ENCODE data around the gene TNS3.
A peak's percentile ranks its signal among the peaks of the same experiment; 100 is the strongest.
"Not testable (repeated sequence)": the region's sequence is repeated elsewhere in the genome, so short reads cannot be mapped to it uniquely, and the experiment has no call there.

Gene TNS3

DNA sequence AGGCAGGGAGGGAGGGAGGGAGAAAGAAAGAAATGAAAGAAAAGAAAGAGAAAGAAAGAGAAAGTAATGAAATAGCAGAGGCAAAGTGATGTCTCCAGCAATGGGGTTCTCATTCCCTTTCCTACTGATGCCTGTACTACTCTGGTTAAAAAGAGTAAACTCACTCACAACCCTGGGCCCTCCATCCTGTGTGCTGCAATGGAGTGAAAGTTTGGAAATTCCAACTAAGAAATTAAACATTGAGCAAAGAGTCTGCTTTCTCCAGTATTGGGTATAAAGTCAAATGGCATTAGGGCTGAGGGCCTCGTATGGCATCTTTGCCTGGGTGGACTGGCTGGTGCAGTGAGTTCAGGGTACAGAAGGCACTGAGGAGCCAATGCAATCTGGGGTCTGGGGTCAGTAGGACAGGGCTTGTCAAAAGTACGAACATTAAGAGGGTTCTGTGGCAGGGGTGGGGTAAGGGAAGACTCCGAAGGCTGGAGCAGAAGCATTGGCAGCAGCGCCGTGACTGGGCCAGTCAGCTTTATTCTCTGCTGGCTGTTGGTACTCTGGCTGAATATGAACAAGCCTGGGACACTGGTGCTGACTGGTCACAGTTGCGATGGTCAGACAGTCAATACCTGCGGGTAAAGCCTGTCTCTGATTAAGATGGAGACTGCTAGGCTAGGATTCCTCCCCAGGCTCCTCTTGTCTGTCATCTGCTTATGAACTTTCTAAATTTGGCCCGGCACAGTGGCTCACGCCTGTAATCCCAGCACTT lies 24.1 kb upstream of the TNS3 start:
- TF ChIP-seq, protein P1, sequence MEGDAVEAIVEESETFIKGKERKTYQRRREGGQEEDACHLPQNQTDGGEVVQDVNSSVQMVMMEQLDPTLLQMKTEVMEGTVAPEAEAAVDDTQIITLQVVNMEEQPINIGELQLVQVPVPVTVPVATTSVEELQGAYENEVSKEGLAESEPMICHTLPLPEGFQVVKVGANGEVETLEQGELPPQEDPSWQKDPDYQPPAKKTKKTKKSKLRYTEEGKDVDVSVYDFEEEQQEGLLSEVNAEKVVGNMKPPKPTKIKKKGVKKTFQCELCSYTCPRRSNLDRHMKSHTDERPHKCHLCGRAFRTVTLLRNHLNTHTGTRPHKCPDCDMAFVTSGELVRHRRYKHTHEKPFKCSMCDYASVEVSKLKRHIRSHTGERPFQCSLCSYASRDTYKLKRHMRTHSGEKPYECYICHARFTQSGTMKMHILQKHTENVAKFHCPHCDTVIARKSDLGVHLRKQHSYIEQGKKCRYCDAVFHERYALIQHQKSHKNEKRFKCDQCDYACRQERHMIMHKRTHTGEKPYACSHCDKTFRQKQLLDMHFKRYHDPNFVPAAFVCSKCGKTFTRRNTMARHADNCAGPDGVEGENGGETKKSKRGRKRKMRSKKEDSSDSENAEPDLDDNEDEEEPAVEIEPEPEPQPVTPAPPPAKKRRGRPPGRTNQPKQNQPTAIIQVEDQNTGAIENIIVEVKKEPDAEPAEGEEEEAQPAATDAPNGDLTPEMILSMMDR (IDR thresholded peaks at IDR 0.05; ENCODE audit: low read depth, low read length) = no peak
- TF ChIP-seq MAX (IDR thresholded peaks at IDR 0.05; ENCODE audit: low read depth, low read length) = no peak
- TF ChIP-seq POLR2A (IDR thresholded peaks at IDR 0.05; ENCODE audit: extremely low read depth, insufficient read length) = no peak
- TF ChIP-seq MYC (IDR thresholded peaks at IDR 0.05; ENCODE audit: low read depth, low read length) = no peak
- no peak for DNase-seq (ENCODE audit: low read depth)
- H3K4me3 ChIP-seq (ENCODE audit: low read depth, low read length) = no peak overlapping the region

DNA sequence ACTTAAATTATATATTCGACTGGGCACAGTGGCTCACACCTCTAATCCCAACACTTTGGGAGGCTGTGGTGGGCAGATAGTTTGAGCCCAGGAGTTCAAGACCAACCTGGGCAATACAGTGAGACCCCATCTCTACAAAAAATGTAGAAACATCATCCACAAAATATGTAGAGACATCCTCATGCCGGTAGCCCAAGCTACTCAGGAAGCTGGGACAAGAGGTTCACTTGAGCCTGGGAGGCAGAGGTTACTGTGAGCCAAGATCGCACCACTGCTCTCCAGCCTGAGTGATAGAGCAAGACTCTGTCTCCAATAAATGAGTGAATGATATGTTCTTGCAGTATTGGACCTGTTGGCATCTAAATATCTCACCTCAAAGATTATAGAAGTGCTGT lies 22.6 kb upstream of the TNS3 start:
- H3K4me3 ChIP-seq (ENCODE audit: low read depth, low read length) = no peak overlapping the region
- TF ChIP-seq MAX (IDR thresholded peaks at IDR 0.05; ENCODE audit: low read depth, low read length) (no peak), MYC (IDR thresholded peaks at IDR 0.05; ENCODE audit: low read depth, low read length) (no peak), POLR2A (IDR thresholded peaks at IDR 0.05; ENCODE audit: extremely low read depth, insufficient read length) (no peak)
- TF ChIP-seq, protein P1 (IDR thresholded peaks at IDR 0.05; ENCODE audit: low read depth, low read length) = no peak
- no peak for DNase-seq (ENCODE audit: low read depth)

DNA sequence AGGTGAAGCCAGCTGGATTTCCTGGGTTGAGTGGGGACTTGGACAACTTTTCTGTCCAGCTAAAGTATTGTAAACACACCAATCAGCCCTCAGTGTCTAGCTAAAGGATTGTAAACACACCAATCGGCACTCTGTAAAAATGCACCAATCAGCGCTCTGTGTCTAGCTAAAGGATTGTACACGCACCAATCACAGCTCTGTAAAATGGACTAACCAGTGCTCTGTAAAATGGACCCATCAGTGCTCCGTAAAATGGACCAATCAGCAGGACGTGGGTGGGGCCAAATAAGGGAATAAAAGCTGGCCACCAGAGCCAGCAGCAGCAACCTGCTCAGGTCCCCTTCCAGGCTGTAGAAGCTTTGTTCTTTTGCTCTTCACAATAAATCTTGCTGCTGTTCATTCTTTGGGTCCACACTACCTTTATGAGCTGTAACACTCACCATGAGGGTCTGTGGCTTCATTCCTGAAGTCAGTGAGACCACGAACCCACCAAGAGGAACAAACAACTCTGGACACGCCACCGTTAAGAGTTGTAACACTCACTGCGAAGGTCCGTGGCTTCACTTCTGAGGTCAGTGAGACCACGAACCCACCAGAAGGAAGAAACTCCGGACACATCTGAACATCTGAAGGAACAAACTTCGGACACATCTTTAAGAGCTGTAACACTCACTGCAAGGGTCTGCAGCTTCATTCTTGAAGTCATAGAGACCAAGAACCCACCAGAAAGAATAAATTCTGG lies 21.8 kb upstream of the TNS3 start:
- H3K4me3 ChIP-seq (ENCODE audit: low read depth, low read length); DNase-seq (ENCODE audit: low read depth): not testable (repeated sequence)

DNA sequence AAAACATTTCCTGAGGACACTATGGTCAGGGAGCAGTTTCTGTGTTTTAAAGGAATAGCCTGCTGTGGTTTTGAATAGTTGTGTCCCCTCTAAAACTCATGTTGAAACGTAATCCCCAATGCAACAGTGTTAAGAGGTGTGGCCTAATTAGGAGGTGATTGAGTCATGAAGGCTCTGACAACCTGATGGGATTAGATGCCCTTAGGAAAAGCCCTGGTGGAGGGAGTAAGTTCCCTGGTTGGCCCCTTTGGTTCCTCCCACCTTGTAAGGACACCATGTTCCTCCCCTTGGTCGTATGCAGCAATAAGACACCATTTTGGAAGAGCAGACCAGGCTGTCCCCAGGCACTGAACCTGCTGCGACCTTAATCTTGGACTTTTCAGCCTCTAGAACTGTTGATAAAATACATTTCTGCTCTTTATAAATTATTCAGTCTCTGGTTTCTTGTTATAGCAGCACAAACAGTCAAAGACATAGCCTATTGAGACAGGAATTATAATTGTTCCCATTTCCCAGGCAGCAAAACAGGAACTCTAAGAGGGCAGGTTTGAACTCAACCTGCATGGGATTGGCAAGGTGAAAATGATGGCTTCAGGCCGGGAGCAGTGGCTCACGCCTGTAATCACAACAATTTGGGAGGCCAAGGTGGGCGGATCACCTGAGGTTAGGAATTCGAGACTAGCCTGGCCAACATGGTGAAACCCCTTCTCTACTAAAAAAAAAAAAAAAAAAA lies 20.5 kb upstream of the TNS3 start:
- TF ChIP-seq, protein P1 (IDR thresholded peaks at IDR 0.05; ENCODE audit: low read depth, low read length) = no peak
- DNase-seq (ENCODE audit: low read depth) = no peak
- no peak overlapping the region for H3K4me3 ChIP-seq (ENCODE audit: low read depth, low read length)

GRCh38 chr7:47601881-47602249 lies 20.0 kb upstream of the TNS3 start:
- H3K4me3 ChIP-seq (ENCODE audit: low read depth, low read length) = no peak overlapping the region
- TF ChIP-seq, protein P1 (IDR thresholded peaks at IDR 0.05; ENCODE audit: low read depth, low read length) = no peak
- TF ChIP-seq MAX (IDR thresholded peaks at IDR 0.05; ENCODE audit: low read depth, low read length) = no peak
- no peak for TF ChIP-seq MYC (IDR thresholded peaks at IDR 0.05; ENCODE audit: low read depth, low read length)
- TF ChIP-seq POLR2A (IDR thresholded peaks at IDR 0.05; ENCODE audit: extremely low read depth, insufficient read length) = no peak
- no peak for DNase-seq (ENCODE audit: low read depth)

DNA sequence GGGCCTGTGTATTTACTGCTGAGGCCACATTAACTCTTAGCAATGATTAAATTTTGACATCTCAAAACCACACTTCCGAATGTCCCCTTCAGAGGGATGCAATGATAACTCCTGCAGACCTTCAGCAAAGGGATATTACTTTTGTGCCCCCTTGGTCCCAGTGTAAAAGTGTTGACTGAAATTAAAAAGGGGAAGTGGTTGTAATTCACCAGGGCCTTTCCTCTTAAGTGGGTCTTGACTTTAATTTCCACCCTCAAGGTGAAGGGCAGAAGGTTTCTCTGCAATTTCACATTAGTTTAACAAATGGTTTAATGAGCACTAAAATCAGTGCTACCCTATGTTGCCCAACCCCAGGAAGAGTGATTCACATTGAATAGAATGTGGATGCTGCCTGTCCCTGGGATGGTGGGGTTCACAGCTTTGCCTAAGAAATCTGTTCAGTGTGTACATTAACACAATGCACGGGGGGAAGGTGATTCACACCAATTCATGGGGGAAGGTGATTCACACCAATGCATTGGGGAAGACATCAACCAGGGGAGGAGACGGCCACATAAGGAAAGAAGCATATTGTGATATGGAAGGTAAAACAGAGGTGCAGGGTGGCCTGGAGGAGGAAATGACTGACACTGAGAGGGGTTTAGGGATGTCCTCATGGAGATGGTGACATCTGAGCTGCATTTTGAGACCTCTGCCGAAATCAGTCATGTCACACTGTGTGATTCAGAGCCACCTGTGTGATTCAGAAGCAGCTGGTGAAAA lies 19.4 kb upstream of the TNS3 start:
- H3K4me3 ChIP-seq (ENCODE audit: low read depth, low read length) = no peak overlapping the region
- TF ChIP-seq, protein P1 (IDR thresholded peaks at IDR 0.05; ENCODE audit: low read depth, low read length) = no peak
- TF ChIP-seq MYC (IDR thresholded peaks at IDR 0.05; ENCODE audit: low read depth, low read length) (no peak), MAX (IDR thresholded peaks at IDR 0.05; ENCODE audit: low read depth, low read length) (no peak), POLR2A (IDR thresholded peaks at IDR 0.05; ENCODE audit: extremely low read depth, insufficient read length) (no peak)
- peak; percentile 77 for DNase-seq (ENCODE audit: low read depth)
